GM23248 (cell line): ENCODE data around the gene MANF. TPM values are rescaled to one million over a fixed set of nuclear protein-coding genes. Genes with fewer than 3 reads are reported as not detected.

Experiments
- DNase-seq: peaks from one replicate; pipeline ENCODE4 v3.0.0-alpha.2; 2015
- H2AFZ ChIP-seq: fragments of 200-600 bp; sonication (generic); 2 replicates; pipeline ENCODE4 v1.6.1; 2016; ENCODE audit warnings: antibody characterized with exemption
- H3F3A ChIP-seq: fragments of 200-600 bp; sonication (generic); 2 replicates; pipeline ENCODE4 v1.6.1; 2016; ENCODE audit warnings: mild to moderate bottlenecking, antibody characterized with exemption, mixed run types; ENCODE audit not compliant: insufficient read depth
- H3K27ac ChIP-seq: fragments of 200-600 bp; sonication (generic); 2 replicates; pipeline ENCODE4 v1.5.1; 2016; ENCODE audit warnings: mild to moderate bottlenecking
- H3K27me3 ChIP-seq: fragments of 200-600 bp; sonication (generic); replicated peaks from 2 replicates; pipeline ENCODE4 v1.6.1; 2016; ENCODE audit warnings: mild to moderate bottlenecking; ENCODE audit not compliant: insufficient read depth
- H3K36me3 ChIP-seq: fragments of 200-600 bp; sonication (generic); 2 replicates; pipeline ENCODE4 v1.6.1; 2016; ENCODE audit warnings: low read depth, mild to moderate bottlenecking
- H3K4me1 ChIP-seq: fragments of 200-600 bp; sonication (generic); 2 replicates; pipeline ENCODE4 v1.6.1; 2016; ENCODE audit warnings: mild to moderate bottlenecking; ENCODE audit not compliant: insufficient read depth
- H3K4me2 ChIP-seq: fragments of 200-600 bp; sonication (generic); one replicate; pipeline ENCODE4 v1.6.1; 2016; ENCODE audit warnings: mild to moderate bottlenecking; ENCODE audit not compliant: unreplicated experiment
- H3K4me3 ChIP-seq: fragments of 200-600 bp; sonication (generic); 2 replicates; pipeline ENCODE4 v1.5.1; 2016; ENCODE audit warnings: mild to moderate bottlenecking
- H3K79me2 ChIP-seq: fragments of 200-600 bp; sonication (generic); 2 replicates; pipeline ENCODE4 v1.6.1; 2016; ENCODE audit warnings: mild to moderate bottlenecking; ENCODE audit not compliant: insufficient read depth
- H3K9ac ChIP-seq: fragments of 200-600 bp; sonication (generic); 2 replicates; pipeline ENCODE4 v1.6.1; 2016; ENCODE audit warnings: mild to moderate bottlenecking
- H3K9me2 ChIP-seq: fragments of 200-600 bp; sonication (generic); 2 replicates; pipeline ENCODE4 v1.6.1; 2016; ENCODE audit warnings: mixed run types, mild to moderate bottlenecking, moderate library complexity; ENCODE audit not compliant: insufficient read depth
- H3K9me3 ChIP-seq: fragments of 200-600 bp; sonication (generic); one replicate; pipeline ENCODE4 v1.6.1; 2017; ENCODE audit warnings: low read depth
- H4K20me1 ChIP-seq: fragments of 200-600 bp; sonication (generic); 2 replicates; pipeline ENCODE4 v1.6.0; 2016; ENCODE audit not compliant: insufficient read depth
- EZH2 ChIP-seq: fragments of 200-600 bp; sonication (generic); IDR thresholded peaks from 2 replicates; pipeline ENCODE4 v1.6.1; 2018; ENCODE audit warnings: antibody characterized with exemption, mild to moderate bottlenecking; ENCODE audit not compliant: insufficient read depth, poor library complexity, severe bottlenecking
- EZH2phosphoT487 ChIP-seq: fragments of 200-600 bp; sonication (generic); IDR thresholded peaks from 2 replicates; pipeline ENCODE4 v1.6.1; 2018; ENCODE audit warnings: antibody characterized with exemption, moderate library complexity, mild to moderate bottlenecking, low read depth; ENCODE audit not compliant: insufficient read depth
- WGBS, 2 experiments: methylation state at CpG; one replicate each; pipeline ENCODE4 v1.1.6; 2015 to 2017; ENCODE audit warnings: low lambda C conversion rate in 2 of 2, low coverage in 1 of 2; ENCODE audit errors: missing lambda C conversion rate in 2 of 2; 5-methylcytosine and 5-hydroxymethylcytosine counted together
- in situ Hi-C: fragments of 300-500 bp; cut with MboI; formaldehyde crosslinking; loops from 2 replicates; pipeline ENCODE4 v1.15.0; 2020
- polyA plus RNA-seq: library from polyadenylated mRNA; unstranded; fragments of >200 nt; fragmentation: Nextera tagmentation; extraction: Ambion mirVana; gene quantifications from 2 replicates; pipeline ENCODE4 v1.2.1, GENCODE V29; 2016
- total RNA-seq: library from RNA; depleted of rRNA; stranded (reverse); fragments of >200 nt; shearing (Covaris generic); gene quantifications from 2 replicates; pipeline ENCODE4 v1.2.3, GENCODE V29; 2014

Gene MANF
- total and polyA plus RNA-seq, 2 experiments from 2014 or later: 31.1 to 61.2 TPM

DNA sequence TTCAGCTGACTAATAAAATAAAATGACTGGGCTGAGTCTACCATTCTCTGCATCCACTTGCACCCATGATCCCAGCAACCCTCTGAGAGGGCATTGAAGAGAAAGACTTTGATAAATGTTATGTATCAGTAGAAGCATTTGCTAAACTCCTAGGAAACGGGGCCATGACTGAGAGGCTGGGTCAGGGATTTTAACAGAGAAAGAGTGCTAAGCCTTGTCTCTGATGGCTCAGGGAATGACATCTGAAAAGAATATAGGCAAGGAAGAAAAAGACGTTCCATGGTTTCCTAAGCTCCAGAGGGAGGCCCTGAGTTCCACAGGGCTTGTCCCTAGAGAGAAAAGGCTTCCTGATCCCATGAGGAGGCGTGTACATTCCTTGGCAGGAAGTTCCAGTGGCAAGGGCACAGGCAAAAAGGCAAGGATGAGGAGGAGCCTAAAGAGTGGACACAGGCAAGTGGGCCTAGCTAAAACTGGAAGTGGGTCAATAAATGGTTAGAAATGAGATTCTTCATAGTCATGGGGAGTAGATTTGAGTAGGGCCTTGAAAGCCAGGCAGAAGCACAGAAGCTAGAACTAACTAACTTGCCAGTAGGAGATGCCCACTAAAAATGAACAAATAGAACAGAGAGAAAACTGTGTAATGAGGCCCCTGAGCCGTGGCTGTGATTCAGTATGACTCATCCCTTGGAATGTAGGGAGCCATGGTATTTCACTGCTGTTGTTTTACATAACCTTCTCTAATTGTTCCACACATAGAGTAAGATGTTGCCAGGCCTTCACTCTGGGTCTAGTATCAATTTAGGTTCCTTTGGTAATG, 44.9 kb upstream of the MANF start:
- Histone ChIP-seq H3K79me2 (no peaks in the 10 kb centered on the region), H3K4me1 (peaks cover 41% of the 10 kb centered on the region), H3K9ac (peak overlapping the region; percentile 64), H3F3A (peaks cover 29% of the 10 kb centered on the region), H3K4me2 (peak overlapping the region; percentile 75), H3K36me3 (no peaks in the 10 kb centered on the region), H3K9me2 (no peaks in the 10 kb centered on the region), H4K20me1 (no peaks in the 10 kb centered on the region), H3K27me3 (no peaks in the 10 kb centered on the region), H3K27ac (peak overlapping the region; percentile 94), H3K4me3 (peak overlapping the region; percentile 24), H3K9me3 (no peaks in the 10 kb centered on the region), H2AFZ (peak overlapping the region; percentile 71)
- DNase-seq: peak; percentile 93
- WGBS, 2 experiments: 32 to 35% methylated on average over 4 of the region's 4 CpGs
- TF ChIP-seq EZH2phosphoT487 (no peak), EZH2 (no peak)
- in situ Hi-C loops: no loop called here

DNA sequence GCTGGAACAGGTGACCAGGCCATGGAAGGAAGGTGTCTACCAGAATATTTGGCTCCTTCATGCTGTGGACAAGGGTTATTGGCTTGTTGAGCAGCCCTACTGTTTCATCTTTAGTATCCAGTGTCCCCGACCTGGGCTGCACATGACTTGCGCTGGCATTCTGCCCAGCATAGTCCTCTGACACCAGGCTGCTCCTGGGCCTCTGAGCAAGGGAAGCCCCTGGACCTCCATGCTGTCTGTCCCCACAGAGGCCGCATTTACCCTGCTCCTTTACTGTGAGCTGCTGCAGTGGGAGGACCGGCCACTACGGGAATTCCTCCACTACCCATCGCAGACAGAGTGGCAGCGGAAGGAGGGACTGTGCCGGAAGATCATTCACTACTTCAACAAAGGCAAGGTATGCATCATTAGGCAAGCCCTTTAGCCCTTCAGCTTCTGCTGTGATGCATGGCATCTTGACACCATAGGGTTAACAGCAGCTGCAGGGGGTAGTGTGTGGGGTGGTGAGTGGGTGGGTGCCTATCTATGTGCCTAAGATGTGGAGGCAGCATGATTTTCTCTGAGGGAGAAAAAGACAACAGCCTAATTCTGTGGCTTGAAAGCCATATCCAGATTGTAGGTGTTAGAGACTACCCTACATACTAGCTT, 44.0 kb upstream of the MANF start:
- peak; percentile 41 for DNase-seq
- in situ Hi-C loops: no loop called here
- TF ChIP-seq EZH2phosphoT487: no peak
- no peak for TF ChIP-seq EZH2
- Histone ChIP-seq H3K79me2 (no peaks in the 10 kb centered on the region), H2AFZ (peak overlapping the region; percentile 71), H3K36me3 (no peaks in the 10 kb centered on the region), H3K4me1 (peaks cover 41% of the 10 kb centered on the region), H3K9ac (peak overlapping the region; percentile 64), H3K4me2 (peak overlapping the region; percentile 75), H3K9me3 (no peaks in the 10 kb centered on the region), H3F3A (peaks cover 29% of the 10 kb centered on the region), H3K9me2 (no peaks in the 10 kb centered on the region), H3K4me3 (0 out of 2 replicates have a peak overlapping the region, but pooled peaks have one; percentile 24), H3K27ac (peak overlapping the region; percentile 94), H3K27me3 (no peaks in the 10 kb centered on the region), H4K20me1 (no peaks in the 10 kb centered on the region)
- 78 to 85% methylated on average over 8 of the region's 8 CpGs for WGBS, 2 experiments

DNA sequence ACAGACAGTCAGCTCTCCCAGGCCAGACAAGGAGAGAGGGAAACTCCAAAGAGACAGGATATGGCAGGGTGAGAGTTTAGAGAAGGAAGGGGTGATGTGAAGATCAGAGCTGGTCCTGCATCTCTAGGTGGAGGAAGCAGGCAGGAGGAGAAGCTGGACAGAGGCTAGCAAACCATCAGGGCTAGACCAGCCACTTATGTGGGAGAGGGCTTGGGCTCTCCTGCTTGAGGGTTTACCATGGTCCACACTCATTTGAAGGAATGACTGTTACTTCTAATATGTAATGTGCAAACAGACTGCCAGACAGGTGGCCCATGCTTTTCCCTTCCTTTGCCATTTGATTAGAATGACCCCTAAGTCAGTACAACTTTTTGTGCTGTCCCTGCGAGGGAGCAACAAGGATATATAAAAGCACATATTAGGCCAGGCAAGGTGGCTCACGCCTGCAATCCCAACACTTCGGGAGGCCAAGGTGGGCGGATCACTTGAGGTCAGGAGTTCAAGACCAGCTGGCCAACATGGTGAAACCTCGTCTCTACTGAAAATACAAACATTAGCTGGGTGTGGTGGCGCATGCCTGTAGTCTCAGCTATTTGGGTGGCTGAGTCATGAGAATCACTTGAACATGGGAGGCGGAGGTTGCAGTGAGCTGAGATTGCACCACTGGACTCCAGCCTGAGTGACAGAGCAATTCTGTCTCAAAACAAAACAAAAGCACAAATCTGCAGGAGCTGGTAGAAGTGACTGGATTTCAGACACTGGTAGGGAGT, 41.0 kb upstream of the MANF start:
- peaks cover 23% of the 10 kb centered on the region for H3F3A ChIP-seq
- no peaks in the 10 kb centered on the region for H3K9me2 ChIP-seq
- peak overlapping the region; percentile 30; the same call in 1 of the 2 replicates for H2AFZ ChIP-seq
- TF ChIP-seq EZH2phosphoT487 (no peak), EZH2 (no peak)
- in situ Hi-C loops: no loop called here
- no peaks in the 10 kb centered on the region for H3K36me3 ChIP-seq
- H3K4me1 ChIP-seq: peaks cover 40% of the 10 kb centered on the region
- H3K4me2 ChIP-seq: peak overlapping the region; percentile 67
- no peaks in the 10 kb centered on the region for H3K27me3 ChIP-seq
- peak overlapping the region; percentile 66 for H3K9ac ChIP-seq
- H3K27ac ChIP-seq: peak overlapping the region; percentile 75
- H3K9me3 ChIP-seq: no peaks in the 10 kb centered on the region
- DNase-seq: peak; percentile 89
- no peaks in the 10 kb centered on the region for H3K79me2 ChIP-seq
- H3K4me3 ChIP-seq: no peak overlapping the region
- 33 to 34% methylated on average over 7 of the region's 7 CpGs for WGBS, 2 experiments
- no peaks in the 10 kb centered on the region for H4K20me1 ChIP-seq

DNA sequence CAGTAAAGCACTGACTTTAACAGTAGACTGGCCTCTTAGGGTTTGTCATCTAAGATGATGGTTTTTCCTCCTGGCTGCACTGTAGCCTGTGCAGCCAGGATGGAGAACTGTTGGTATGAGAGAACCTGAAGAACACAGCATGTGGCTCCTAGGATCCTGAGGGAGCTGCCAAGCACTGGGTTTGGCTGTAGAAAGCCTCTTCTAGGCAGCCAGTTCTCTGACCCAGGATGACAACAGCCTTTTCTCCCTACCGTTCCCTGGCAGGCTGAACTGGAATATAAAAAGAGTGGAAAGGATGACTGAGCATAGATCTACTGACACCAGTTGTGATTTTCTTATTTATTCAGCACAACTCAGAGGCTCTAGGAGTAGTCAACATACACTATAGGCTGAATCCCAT, 34.3 kb upstream of the MANF start:
- WGBS, 2 experiments: 33 to 35% methylated on average over 1 of the region's 1 CpG
- no peaks in the 10 kb centered on the region for H3K4me1 ChIP-seq
- H3K9me2 ChIP-seq: no peaks in the 10 kb centered on the region
- no peak for TF ChIP-seq EZH2phosphoT487
- no peak for TF ChIP-seq EZH2
- no peaks in the 10 kb centered on the region for H3K36me3 ChIP-seq
- no peaks in the 10 kb centered on the region for H3K79me2 ChIP-seq
- H2AFZ ChIP-seq: no peak overlapping the region
- no peaks in the 10 kb centered on the region for H4K20me1 ChIP-seq
- H3K9ac ChIP-seq: no peak overlapping the region
- H3K27me3 ChIP-seq: no peaks in the 10 kb centered on the region
- H3K27ac ChIP-seq: no peak overlapping the region
- DNase-seq: peak; percentile 9
- in situ Hi-C loops: no loop called here
- no peak overlapping the region for H3K4me3 ChIP-seq
- no peaks in the 10 kb centered on the region for H3F3A ChIP-seq
- no peak overlapping the region for H3K4me2 ChIP-seq
- H3K9me3 ChIP-seq: no peaks in the 10 kb centered on the region
